Keratinocyte (primary cell): ENCODE measurements around the gene AQP2.

Source experiments
- CTCF ChIP-seq, 3 experiments: IDR thresholded peaks in 1 of 3; conservative IDR thresholded peaks in 1 of 3; optimal IDR thresholded peaks in 1 of 3; 2 replicates in 2 of 3; 3 replicates in 1 of 3; pipeline versions ENCODE3 to v1.5.1; 2011; ENCODE audit warnings: low read length in 3 of 3, mild to moderate bottlenecking in 3 of 3, moderate library complexity in 2 of 3, control low read depth in 1 of 3, inconsistent platforms in 1 of 3; ENCODE audit not compliant: insufficient read depth in 2 of 3; ENCODE audit errors: extremely low read depth in 1 of 3
- EZH2 ChIP-seq: IDR thresholded peaks from one replicate; pipeline ENCODE4 v1.6.1; 2012; ENCODE audit warnings: inconsistent platforms, mild to moderate bottlenecking, low read length, moderate library complexity

- no peak for TF ChIP-seq CTCF (optimal IDR thresholded peaks at IDR 0.05 in 1 of 3, IDR thresholded peaks at IDR 0.05 in 1 of 3, conservative IDR thresholded peaks at IDR 0.05 in 1 of 3; ENCODE audit: extremely low read depth in 1 of 3, insufficient read depth in 2 of 3, low read length in 3 of 3)
- TF ChIP-seq EZH2 = no peak
These were observed 14.5 kb downstream of the AQP2 start for GRCh38 chr12:49964849-49965624.
